ENCODE measurements around the gene SEMA7A. TPM values are rescaled to one million over a fixed set of nuclear protein-coding genes. Genes with fewer than 3 reads are reported as not detected.

Gene SEMA7A
- total RNA-seq, 1 donor from 2014 or later: 0.51 TPM

DNA sequence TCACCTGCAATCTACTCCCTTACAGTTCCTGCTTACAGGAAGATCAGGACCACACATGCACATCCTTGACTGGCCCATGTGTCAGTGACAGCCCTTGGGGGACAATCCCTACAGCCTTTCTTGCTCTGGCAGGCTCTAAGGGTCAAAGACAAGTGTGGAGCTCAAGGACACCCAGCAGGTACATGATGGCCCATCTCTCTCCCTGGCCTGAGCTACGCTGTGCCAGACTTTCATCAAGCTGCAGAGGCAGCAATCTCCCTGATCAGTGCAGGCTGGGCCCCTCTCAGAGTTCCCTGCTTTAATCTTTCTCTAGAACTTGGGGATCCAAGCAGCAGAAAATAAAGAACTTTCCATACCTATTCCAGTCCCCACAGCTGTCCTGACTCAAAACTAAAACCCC, 2.6 kb downstream of the SEMA7A start:
- no peak overlapping the region for H3K4me3 Mint-ChIP-seq (ENCODE audit: unreplicated experiment)
- peaks cover 10% of the 10 kb centered on the region for H3K4me1 Mint-ChIP-seq (ENCODE audit: unreplicated experiment)

DNA sequence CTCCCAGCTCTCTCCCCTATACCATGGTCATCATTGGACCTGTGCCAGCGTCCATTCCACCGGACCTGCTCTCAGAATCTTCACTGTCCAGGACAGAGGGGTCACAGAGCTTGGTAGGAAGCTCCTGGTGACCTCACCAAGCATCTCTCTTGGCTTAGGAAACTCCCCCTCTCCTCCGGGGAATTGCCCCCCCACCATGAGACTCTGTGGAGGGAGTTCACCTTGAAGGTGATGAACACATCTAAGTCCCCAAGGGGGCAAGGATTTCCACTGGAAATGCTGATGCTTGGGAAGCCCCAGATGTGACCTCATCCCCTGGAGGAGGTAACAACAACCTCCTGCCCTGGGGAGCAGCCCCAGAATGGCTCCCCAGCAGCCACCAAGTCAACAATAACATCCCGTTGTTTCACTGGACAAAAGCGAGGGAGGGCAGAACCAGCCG, 3.2 kb downstream of the SEMA7A start:
- peaks cover 10% of the 10 kb centered on the region for H3K4me1 Mint-ChIP-seq (ENCODE audit: unreplicated experiment)
- H3K4me3 Mint-ChIP-seq (ENCODE audit: unreplicated experiment): no peak overlapping the region
- no peak for TF ChIP-seq CTCF (IDR thresholded peaks at IDR 0.05)

More for the DNA sequence above, 2.6 kb downstream of the SEMA7A start:
- Mint-ChIP-seq H3K36me3 (ENCODE audit: unreplicated experiment) (no peaks in the 10 kb centered on the region), H3K27ac (ENCODE audit: unreplicated experiment) (no peak overlapping the region), H3K27me3 (ENCODE audit: unreplicated experiment) (peaks cover 14% of the 10 kb centered on the region), H3K9me3 (ENCODE audit: unreplicated experiment) (no peaks in the 10 kb centered on the region)
- DNase-seq (ENCODE audit: extremely low spot score, unreplicated experiment): no peak
- TF ChIP-seq CTCF (IDR thresholded peaks at IDR 0.05): no peak

GRCh38 chr15:74429781-74430400, 3.9 kb downstream of the SEMA7A start:
- DNase-seq (ENCODE audit: extremely low spot score, unreplicated experiment): no peak
- H3K27ac Mint-ChIP-seq (ENCODE audit: unreplicated experiment): no peak overlapping the region
- H3K9me3 Mint-ChIP-seq (ENCODE audit: unreplicated experiment): no peaks in the 10 kb centered on the region
- H3K4me3 Mint-ChIP-seq (ENCODE audit: unreplicated experiment): no peak overlapping the region
- TF ChIP-seq CTCF (IDR thresholded peaks at IDR 0.05): no peak
- H3K36me3 Mint-ChIP-seq (ENCODE audit: unreplicated experiment): no peaks in the 10 kb centered on the region
- H3K27me3 Mint-ChIP-seq (ENCODE audit: unreplicated experiment): peaks cover 14% of the 10 kb centered on the region
- peaks cover 10% of the 10 kb centered on the region for H3K4me1 Mint-ChIP-seq (ENCODE audit: unreplicated experiment)

More for the DNA sequence above, 3.2 kb downstream of the SEMA7A start:
- no peak for DNase-seq (ENCODE audit: extremely low spot score, unreplicated experiment)
- no peaks in the 10 kb centered on the region for H3K36me3 Mint-ChIP-seq (ENCODE audit: unreplicated experiment)
- no peak overlapping the region for H3K27ac Mint-ChIP-seq (ENCODE audit: unreplicated experiment)
- peaks cover 14% of the 10 kb centered on the region for H3K27me3 Mint-ChIP-seq (ENCODE audit: unreplicated experiment)
- H3K9me3 Mint-ChIP-seq (ENCODE audit: unreplicated experiment): no peaks in the 10 kb centered on the region

DNA sequence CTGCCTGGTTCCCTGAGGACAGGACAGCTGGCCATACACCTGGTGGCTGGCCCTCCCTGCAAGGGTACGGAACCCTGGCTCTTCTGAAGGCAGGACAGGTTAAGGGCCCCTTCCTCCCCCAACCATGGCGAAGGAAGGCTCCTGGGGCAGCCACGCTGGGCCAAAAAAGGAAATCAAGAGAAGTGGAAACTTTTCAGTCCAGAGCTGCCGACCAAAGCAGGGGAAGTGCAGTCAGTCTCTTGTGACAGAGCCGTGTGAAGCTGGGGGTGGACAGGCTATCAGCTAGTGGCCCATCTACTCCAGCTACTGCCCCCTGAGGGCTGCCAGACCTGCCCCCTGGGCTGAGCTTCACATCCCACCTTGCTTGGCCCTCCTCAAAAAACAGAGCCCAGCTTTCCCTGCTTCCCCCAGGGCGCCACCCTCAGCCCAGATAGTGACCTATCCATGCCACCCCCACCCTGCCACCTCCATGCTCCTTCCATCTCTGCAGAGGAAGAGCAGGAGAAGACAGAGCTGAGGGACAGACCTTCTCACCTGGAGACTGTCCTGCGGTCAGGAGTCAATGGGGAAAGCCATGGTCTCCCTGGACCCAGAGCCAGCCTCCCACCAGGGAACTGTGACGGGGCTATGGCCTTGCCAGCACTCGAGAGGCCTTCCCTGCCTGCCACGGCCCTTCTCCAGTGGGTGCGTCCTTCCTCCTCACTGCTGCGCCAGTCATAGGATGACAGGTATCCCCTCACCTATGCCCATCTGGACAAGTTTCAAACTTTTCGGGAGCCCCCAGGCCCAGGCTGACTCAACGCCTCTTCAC, 4.6 kb downstream of the SEMA7A start:
- no peak for DNase-seq (ENCODE audit: extremely low spot score, unreplicated experiment)
- TF ChIP-seq CTCF (IDR thresholded peaks at IDR 0.05): no peak
- Mint-ChIP-seq H3K9me3 (ENCODE audit: unreplicated experiment) (no peaks in the 10 kb centered on the region), H3K4me1 (ENCODE audit: unreplicated experiment) (peaks cover 7% of the 10 kb centered on the region), H3K27me3 (ENCODE audit: unreplicated experiment) (peaks cover 14% of the 10 kb centered on the region), H3K4me3 (ENCODE audit: unreplicated experiment) (no peak overlapping the region), H3K27ac (ENCODE audit: unreplicated experiment) (no peak overlapping the region), H3K36me3 (ENCODE audit: unreplicated experiment) (no peaks in the 10 kb centered on the region)

DNA sequence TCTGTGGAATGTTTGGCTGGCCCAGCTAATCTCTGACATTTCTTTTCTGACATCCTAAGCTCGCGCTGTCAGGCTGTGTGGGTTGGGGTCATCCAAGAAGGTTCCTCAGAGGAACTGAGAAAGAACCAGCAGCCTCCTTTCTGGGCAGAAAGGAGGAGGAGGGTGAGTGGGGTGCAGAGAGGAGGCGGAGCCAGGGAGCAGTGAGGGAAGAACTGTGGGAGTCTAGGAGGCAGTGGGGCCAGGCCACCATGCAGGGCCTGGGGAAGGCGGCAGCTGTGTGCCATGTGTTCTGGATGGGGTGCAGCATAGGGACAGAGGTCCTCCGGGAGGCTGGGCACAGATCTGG, 5.3 kb downstream of the SEMA7A start:
- Mint-ChIP-seq H3K36me3 (ENCODE audit: unreplicated experiment) (no peaks in the 10 kb centered on the region), H3K4me3 (ENCODE audit: unreplicated experiment) (no peak overlapping the region)

More for the DNA sequence above, 5.3 kb downstream of the SEMA7A start:
- DNase-seq (ENCODE audit: extremely low spot score, unreplicated experiment): no peak
- H3K9me3 Mint-ChIP-seq (ENCODE audit: unreplicated experiment): no peaks in the 10 kb centered on the region
- no peak overlapping the region for H3K27ac Mint-ChIP-seq (ENCODE audit: unreplicated experiment)
- peaks cover 14% of the 10 kb centered on the region for H3K27me3 Mint-ChIP-seq (ENCODE audit: unreplicated experiment)
- TF ChIP-seq CTCF (IDR thresholded peaks at IDR 0.05): no peak
- peaks cover 4% of the 10 kb centered on the region for H3K4me1 Mint-ChIP-seq (ENCODE audit: unreplicated experiment)

Data from osteocyte (in vitro differentiated cells).